Endothelial cell of umbilical vein (primary cell): ENCODE results near the gene RMI2. TPM values are rescaled to one million over a fixed set of nuclear protein-coding genes. Genes with fewer than 3 reads are reported as not detected.

Experiments
- BruUV-seq: library from RNA; stranded (reverse); fragments of 400-500 nt; replicated peaks from 2 replicates; lab custom pipeline; 2021; lab: Mats Ljungman, UMichigan
- CTCF ChIA-PET: fragments of 300-600, 350-600 bp; sonication (Branson Sonifier 250); formaldehyde crosslinking; loops from one replicate; lab custom pipeline; 2021; ENCODE audit warnings: antibody characterized with exemption, inconsistent platforms; lab: Charles Lee
- POLR2A ChIA-PET: fragments of 300-600, 350-600 bp; sonication (Branson Sonifier 250); formaldehyde crosslinking; loops from one replicate; lab custom pipeline; 2021; ENCODE audit warnings: antibody characterized with exemption, inconsistent platforms; lab: Charles Lee
- DNase-seq: peaks from one replicate; pipeline ENCODE4 v3.0.0-alpha.2; 2011; ENCODE audit warnings: low read depth, low spot score
- FAIRE-seq: peaks from 2 replicates; lab custom pipeline; 2011; peaks lifted over from hg19 to GRCh38; lab: Jason Lieb, UNC
- H2AFZ ChIP-seq: 2 replicates; pipeline ENCODE4 v1.6.0; 2012; ENCODE audit warnings: low read depth, low read length, control low read depth, inconsistent platforms
- H3K27ac ChIP-seq: 2 replicates; pipeline ENCODE4 v1.5.1; 2011; ENCODE audit warnings: low read depth, mild to moderate bottlenecking, control low read depth, low read length, moderate library complexity; ENCODE audit not compliant: insufficient read depth
- H3K27me3 ChIP-seq, 2 experiments: 2 replicates each; pipeline versions ENCODE4 v1.6.0 to v1.6.1; 2011; ENCODE audit warnings: low read length in 2 of 2, mixed read lengths in 1 of 2; ENCODE audit not compliant: control insufficient read depth in 2 of 2, insufficient read depth in 2 of 2
- H3K36me3 ChIP-seq, 2 experiments: 2 replicates in 1 of 2; 3 replicates in 1 of 2; pipeline ENCODE4 v1.5.1; 2011; ENCODE audit warnings: low read length in 2 of 2, mild to moderate bottlenecking in 1 of 2, moderate library complexity in 1 of 2; ENCODE audit not compliant: control insufficient read depth in 2 of 2, insufficient read depth in 2 of 2; ENCODE audit errors: extremely low read depth in 1 of 2
- H3K4me1 ChIP-seq: 3 replicates; pipeline ENCODE4 v1.5.1; 2011; ENCODE audit warnings: mild to moderate bottlenecking, low read length; ENCODE audit not compliant: control insufficient read depth, insufficient read depth; ENCODE audit errors: extremely low read depth
- H3K4me2 ChIP-seq: 2 replicates; pipeline ENCODE4 v1.6.1; 2011; ENCODE audit warnings: low read length, control low read depth, mixed read lengths; ENCODE audit not compliant: insufficient read depth
- H3K4me3 ChIP-seq, 3 experiments: fragments of 200-600 bp in 1 of 3; sonication (generic), shearing (Covaris generic) in 1 of 3; replicated peaks in 1 of 3; 2 replicates each; pipeline ENCODE4 v1.5.1; 2011 to 2016; ENCODE audit warnings: control low read depth in 3 of 3, low read length in 3 of 3, mild to moderate bottlenecking in 2 of 3, inconsistent platforms in 1 of 3, low read depth in 1 of 3, moderate library complexity in 1 of 3; ENCODE audit not compliant: insufficient read depth in 1 of 3
- H3K79me2 ChIP-seq: 2 replicates; pipeline ENCODE4 v1.6.0; 2012; ENCODE audit warnings: low read length, inconsistent platforms; ENCODE audit not compliant: control insufficient read depth, insufficient read depth
- H3K9ac ChIP-seq: replicated peaks from 2 replicates; pipeline ENCODE3; 2011; ENCODE audit warnings: low read length, control low read depth; ENCODE audit not compliant: insufficient read depth; ENCODE audit errors: extremely low read depth
- H3K9me1 ChIP-seq: replicated peaks from 3 replicates; pipeline ENCODE4 v1.6.0; 2011; ENCODE audit warnings: mild to moderate bottlenecking, low read length; ENCODE audit not compliant: control insufficient read depth, insufficient read depth; ENCODE audit errors: extremely low read depth
- H3K9me3 ChIP-seq: replicated peaks from 2 replicates; pipeline ENCODE4 v1.5.1; 2012; ENCODE audit warnings: low read length, inconsistent platforms; ENCODE audit not compliant: control insufficient read depth, insufficient read depth
- H4K20me1 ChIP-seq: replicated peaks from 2 replicates; pipeline ENCODE3; 2011; ENCODE audit warnings: mild to moderate bottlenecking, low read length; ENCODE audit not compliant: control insufficient read depth, insufficient read depth; ENCODE audit errors: extremely low read depth
- EZH2 ChIP-seq: IDR thresholded peaks from 2 replicates; pipeline ENCODE4 v1.6.1; 2012; ENCODE audit warnings: borderline replicate concordance, low read depth, mild to moderate bottlenecking, moderate library complexity, low read length, inconsistent platforms; ENCODE audit not compliant: severe bottlenecking
- FOS ChIP-seq: IDR thresholded peaks from 2 replicates; pipeline ENCODE4 v1.6.1; 2011; ENCODE audit warnings: mild to moderate bottlenecking, low read length, moderate library complexity, borderline replicate concordance; ENCODE audit not compliant: insufficient read depth
- GATA2 ChIP-seq: IDR thresholded peaks from 2 replicates; pipeline ENCODE4 v1.7.0; 2011; ENCODE audit warnings: low read depth, mild to moderate bottlenecking, moderate library complexity, mixed read lengths, low read length; ENCODE audit not compliant: insufficient read length, insufficient read depth
- JUN ChIP-seq: IDR thresholded peaks from 2 replicates; pipeline ENCODE4 v1.6.1; 2011; ENCODE audit warnings: borderline replicate concordance, low read depth; ENCODE audit not compliant: insufficient read length, insufficient read depth
- MYC ChIP-seq: IDR thresholded peaks from one replicate; pipeline ENCODE4 v1.6.1; 2011; ENCODE audit warnings: mild to moderate bottlenecking, low read depth, low read length
- POLR2A ChIP-seq: IDR thresholded peaks from 2 replicates; pipeline ENCODE4 v1.6.1; 2012; ENCODE audit warnings: low read depth, mild to moderate bottlenecking, control low read depth, low read length
- POLR2AphosphoS5 ChIP-seq: IDR thresholded peaks from 2 replicates; pipeline ENCODE4 v1.6.1; 2012; ENCODE audit warnings: low read depth, mild to moderate bottlenecking, control low read depth, low read length, moderate library complexity; ENCODE audit not compliant: insufficient read depth
- dilution Hi-C: fragments of 300-500 bp; cut with MboI; formaldehyde crosslinking; loops from one replicate; pipeline ENCODE4 v1.15.0; 2019; ENCODE audit warnings: low sequenced_read_pairs; ENCODE audit not compliant: extremely low pct_ligation_motif_present
- intact Hi-C: fragments of 100-400 bp; cut with micrococcal nuclease; formaldehyde crosslinking; loops from one replicate; pipeline ENCODE4 v1.10.0; 2022
- polyA plus RNA-seq, 4 experiments: library from polyadenylated mRNA; depleted of rRNA in 3 of 4; stranded (reverse) in 3 of 4; unstranded in 1 of 4; fragments of >200 nt; gene quantifications; 2 replicates each; pipeline versions ENCODE4 v1.2.1 to v1.2.3, GENCODE V29; 2011 to 2012; ENCODE audit warnings: missing spikeins in 1 of 4
- total RNA-seq: library from RNA; stranded (reverse); gene quantifications from 2 replicates; pipeline ENCODE4 v1.2.3, GENCODE V29; 2021
- TF ChIP-seq, protein P1 (sequence below), 2 donors: IDR thresholded peaks; 1 replicate in 1 of 2; 2 replicates in 1 of 2; pipeline ENCODE4 v1.5.1; 2011; ENCODE audit warnings: low read length in 2 of 2, mild to moderate bottlenecking in 2 of 2, moderate library complexity in 2 of 2, control low read depth in 1 of 2, inconsistent platforms in 1 of 2, low read depth in 1 of 2; ENCODE audit not compliant: insufficient read depth in 1 of 2; ENCODE audit errors: extremely low read depth in 1 of 2
- TF ChIP-seq, protein P2 (sequence below): IDR thresholded peaks from 2 replicates; pipeline ENCODE4 v1.6.1; 2011; ENCODE audit not compliant: insufficient read depth, insufficient read length

Gene RMI2
- total and polyA plus RNA-seq, 2 donors (not counting 3 experiments of a cell fraction or from before 2014, with no cell fraction given), result 5.3 to 7.7 TPM

DNA sequence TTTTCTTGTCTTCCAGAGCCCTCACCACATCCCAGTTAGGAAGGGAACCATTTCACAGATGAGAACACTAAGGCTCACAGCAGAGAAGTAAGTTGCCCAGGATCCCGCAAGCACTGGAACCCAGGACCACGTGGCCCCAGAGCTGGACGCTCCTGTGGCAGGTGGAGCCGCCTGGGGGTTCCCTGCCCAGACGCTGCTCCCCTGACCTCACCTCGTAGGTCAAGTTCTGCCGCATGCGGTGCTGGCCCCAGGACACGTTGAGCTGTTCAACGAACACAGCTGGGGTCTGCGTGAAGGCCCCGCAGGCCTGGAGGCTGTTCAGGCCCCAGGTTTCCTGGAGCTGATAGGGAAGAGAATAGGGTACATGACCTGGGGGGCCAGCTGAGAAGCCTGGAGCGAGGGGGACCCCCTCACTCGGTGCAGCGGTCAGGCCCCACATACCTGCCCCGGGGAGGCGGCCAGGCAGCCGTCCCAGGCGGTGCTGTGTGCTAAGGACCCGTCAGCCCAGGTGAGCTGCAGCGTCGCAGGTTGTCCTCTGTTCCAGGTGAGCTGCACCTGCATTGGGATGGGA lies 54.1 kb downstream of the RMI2 start:
- Histone ChIP-seq H3K36me3 (no peaks in the 10 kb centered on the region), H3K4me1 (no peaks in the 10 kb centered on the region), H3K9me1 (no peaks in the 10 kb centered on the region), H3K9me3 (no peaks in the 10 kb centered on the region), H3K27ac (no peak overlapping the region), H3K4me2 (no peak overlapping the region), H4K20me1 (no peaks in the 10 kb centered on the region), H3K9ac (no peak overlapping the region), H3K79me2 (no peaks in the 10 kb centered on the region), H3K27me3 (no peaks in the 10 kb centered on the region), H2AFZ (no peak overlapping the region), H3K4me3 (no peak overlapping the region)
- no peak for FAIRE-seq
- TF ChIP-seq, protein P1, sequence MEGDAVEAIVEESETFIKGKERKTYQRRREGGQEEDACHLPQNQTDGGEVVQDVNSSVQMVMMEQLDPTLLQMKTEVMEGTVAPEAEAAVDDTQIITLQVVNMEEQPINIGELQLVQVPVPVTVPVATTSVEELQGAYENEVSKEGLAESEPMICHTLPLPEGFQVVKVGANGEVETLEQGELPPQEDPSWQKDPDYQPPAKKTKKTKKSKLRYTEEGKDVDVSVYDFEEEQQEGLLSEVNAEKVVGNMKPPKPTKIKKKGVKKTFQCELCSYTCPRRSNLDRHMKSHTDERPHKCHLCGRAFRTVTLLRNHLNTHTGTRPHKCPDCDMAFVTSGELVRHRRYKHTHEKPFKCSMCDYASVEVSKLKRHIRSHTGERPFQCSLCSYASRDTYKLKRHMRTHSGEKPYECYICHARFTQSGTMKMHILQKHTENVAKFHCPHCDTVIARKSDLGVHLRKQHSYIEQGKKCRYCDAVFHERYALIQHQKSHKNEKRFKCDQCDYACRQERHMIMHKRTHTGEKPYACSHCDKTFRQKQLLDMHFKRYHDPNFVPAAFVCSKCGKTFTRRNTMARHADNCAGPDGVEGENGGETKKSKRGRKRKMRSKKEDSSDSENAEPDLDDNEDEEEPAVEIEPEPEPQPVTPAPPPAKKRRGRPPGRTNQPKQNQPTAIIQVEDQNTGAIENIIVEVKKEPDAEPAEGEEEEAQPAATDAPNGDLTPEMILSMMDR (IDR thresholded peaks at IDR 0.05; ENCODE audit: extremely low read depth in 1 of 2, insufficient read depth in 1 of 2, low read depth in 1 of 2, low read length in 2 of 2), result no peak
- TF ChIP-seq POLR2A (no peak), EZH2 (no peak)
- DNase-seq, result no peak
- ChIA-PET CTCF (interaction anchor here (0.9 to 3.6 kb wide), 4 partner anchors 9 to 315 kb away, joined by 3 to 38 read pairs (median 6); no protein-coding TSS in a partner anchor), POLR2A (no interaction called here)
- intact Hi-C loops, result no loop called here
- dilution Hi-C loops, result no loop called here
- BruUV-seq, result no TSS peak

DNA sequence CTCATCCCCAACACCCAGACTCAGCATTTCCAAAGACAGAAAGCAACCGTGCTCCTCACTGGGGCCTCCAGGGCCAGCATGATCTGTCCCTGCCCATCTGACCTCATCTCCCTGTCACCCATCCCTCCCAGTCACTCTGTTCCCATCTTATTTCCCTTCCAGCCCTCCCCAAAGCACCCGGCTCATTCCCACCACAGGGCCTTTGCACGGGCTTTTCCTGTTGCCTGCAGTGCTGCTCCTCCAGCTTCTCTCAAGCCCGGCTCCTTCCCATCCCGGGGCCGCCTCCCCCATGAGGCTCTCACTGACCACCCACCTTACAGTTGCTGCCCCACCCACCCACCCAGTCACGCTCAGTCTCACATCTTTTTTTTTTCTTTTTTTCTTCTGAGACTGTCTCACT lies 54.8 kb downstream of the RMI2 start:
- Histone ChIP-seq H3K4me1 (no peaks in the 10 kb centered on the region), H2AFZ (no peak overlapping the region), H3K4me3 (no peak overlapping the region), H3K27ac (no peak overlapping the region), H3K4me2 (no peak overlapping the region), H3K79me2 (no peaks in the 10 kb centered on the region), H3K27me3 (no peaks in the 10 kb centered on the region), H3K36me3 (no peaks in the 10 kb centered on the region), H3K9me1 (no peaks in the 10 kb centered on the region), H3K9ac (no peak overlapping the region), H3K9me3 (no peaks in the 10 kb centered on the region), H4K20me1 (no peaks in the 10 kb centered on the region)
- BruUV-seq, result no TSS peak
- POLR2A ChIA-PET, result no interaction called here
- CTCF ChIA-PET, result interaction anchor here (0.6 to 2.4 kb wide), 4 partner anchors 132 to 315 kb away, joined by 3 to 6 read pairs (median 6); no protein-coding TSS in a partner anchor
- FAIRE-seq (no peak), DNase-seq (no peak)
- intact Hi-C loops (no loop called here), dilution Hi-C loops (no loop called here)
- TF ChIP-seq, protein P2, sequence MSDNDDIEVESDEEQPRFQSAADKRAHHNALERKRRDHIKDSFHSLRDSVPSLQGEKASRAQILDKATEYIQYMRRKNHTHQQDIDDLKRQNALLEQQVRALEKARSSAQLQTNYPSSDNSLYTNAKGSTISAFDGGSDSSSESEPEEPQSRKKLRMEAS, result no peak
- TF ChIP-seq GATA2, result no peak
- no peak for TF ChIP-seq POLR2AphosphoS5
- no peak for TF ChIP-seq MYC
- no peak for TF ChIP-seq POLR2A
- TF ChIP-seq, protein P1 (IDR thresholded peaks at IDR 0.05; ENCODE audit: extremely low read depth in 1 of 2, insufficient read depth in 1 of 2, low read depth in 1 of 2, low read length in 2 of 2), result no peak
- no peak for TF ChIP-seq EZH2
- TF ChIP-seq FOS, result no peak
- no peak for TF ChIP-seq JUN
